Gastrocnemius medialis (tissue), 4 donors: ENCODE data around the gene PTPRC.

Experiments used
- POLR2A ChIP-seq, 2 donors: fragments of 450-650 bp; IDR thresholded peaks; one replicate each; pipeline ENCODE4 v1.6.1; 2017; ENCODE audit warnings: antibody characterized with exemption in 2 of 2, mild to moderate bottlenecking in 2 of 2, moderate library complexity in 2 of 2
- TF ChIP-seq, protein P1 (sequence below), 5 experiments: fragments of 450-650 bp in 3 of 5; fragments of 200-600 bp in 2 of 5; sonication (generic) in 2 of 5; IDR thresholded peaks in 4 of 5; conservative IDR thresholded peaks in 1 of 5; 1 replicate in 4 of 5; 2 replicates in 1 of 5; pipeline ENCODE4 v1.5.1; 2016 to 2019; ENCODE audit warnings: antibody characterized with exemption in 5 of 5, mild to moderate bottlenecking in 3 of 5, moderate library complexity in 3 of 5

DNA sequence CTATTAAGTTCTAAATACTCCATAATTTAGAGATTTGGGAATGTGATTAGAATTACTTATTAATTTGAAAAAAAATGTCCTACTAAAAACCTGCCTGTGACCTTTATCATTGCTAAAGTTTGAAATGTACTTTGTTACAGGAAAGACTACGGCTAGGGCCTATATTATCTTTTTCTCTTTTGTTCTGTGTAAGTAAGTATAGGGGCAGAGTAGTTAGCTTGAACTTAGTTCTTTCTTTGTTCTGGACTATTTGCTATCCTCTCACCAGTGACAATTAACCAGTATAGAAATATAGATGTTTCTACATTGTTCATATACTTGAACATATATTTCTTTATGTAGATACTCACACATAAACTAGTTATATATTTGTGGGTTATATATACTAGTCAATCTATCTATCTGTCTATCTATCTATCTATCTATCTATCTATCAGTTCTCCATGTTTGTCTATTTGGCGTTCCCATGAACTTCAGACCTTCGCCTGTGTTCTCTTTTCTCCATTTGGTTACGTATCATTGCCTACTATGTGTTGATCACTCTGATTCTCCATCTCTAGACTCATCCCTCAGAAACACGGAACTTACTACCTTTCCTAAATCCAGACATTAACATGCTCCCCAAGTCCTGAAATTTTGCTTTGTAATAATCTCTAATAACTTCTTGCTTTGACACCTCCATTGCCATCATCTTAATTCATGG is 3.3 kb downstream of the PTPRC start:
- no peak for TF ChIP-seq POLR2A (IDR thresholded peaks at IDR 0.05)
- TF ChIP-seq, protein P1, sequence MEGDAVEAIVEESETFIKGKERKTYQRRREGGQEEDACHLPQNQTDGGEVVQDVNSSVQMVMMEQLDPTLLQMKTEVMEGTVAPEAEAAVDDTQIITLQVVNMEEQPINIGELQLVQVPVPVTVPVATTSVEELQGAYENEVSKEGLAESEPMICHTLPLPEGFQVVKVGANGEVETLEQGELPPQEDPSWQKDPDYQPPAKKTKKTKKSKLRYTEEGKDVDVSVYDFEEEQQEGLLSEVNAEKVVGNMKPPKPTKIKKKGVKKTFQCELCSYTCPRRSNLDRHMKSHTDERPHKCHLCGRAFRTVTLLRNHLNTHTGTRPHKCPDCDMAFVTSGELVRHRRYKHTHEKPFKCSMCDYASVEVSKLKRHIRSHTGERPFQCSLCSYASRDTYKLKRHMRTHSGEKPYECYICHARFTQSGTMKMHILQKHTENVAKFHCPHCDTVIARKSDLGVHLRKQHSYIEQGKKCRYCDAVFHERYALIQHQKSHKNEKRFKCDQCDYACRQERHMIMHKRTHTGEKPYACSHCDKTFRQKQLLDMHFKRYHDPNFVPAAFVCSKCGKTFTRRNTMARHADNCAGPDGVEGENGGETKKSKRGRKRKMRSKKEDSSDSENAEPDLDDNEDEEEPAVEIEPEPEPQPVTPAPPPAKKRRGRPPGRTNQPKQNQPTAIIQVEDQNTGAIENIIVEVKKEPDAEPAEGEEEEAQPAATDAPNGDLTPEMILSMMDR (IDR thresholded peaks at IDR 0.05 in 4 of 5, conservative IDR thresholded peaks at IDR 0.05 in 1 of 5), result no peak
